Mammary epithelial cell (primary cell): ENCODE data around the gene MT1E.

Source experiments
- EZH2 ChIP-seq: IDR thresholded peaks from 2 replicates; pipeline ENCODE4 v1.6.1; 2012; ENCODE audit warnings: low read length, inconsistent platforms, borderline replicate concordance
- TF ChIP-seq, protein P1 (sequence below), 2 donors: IDR thresholded peaks in 1 of 2; conservative IDR thresholded peaks in 1 of 2; 2 replicates each; pipeline ENCODE4 v1.5.1; 2011 to 2012; ENCODE audit warnings: inconsistent platforms in 2 of 2, low read length in 2 of 2, mild to moderate bottlenecking in 2 of 2, control low read depth in 1 of 2, low read depth in 1 of 2; ENCODE audit not compliant: insufficient read depth in 1 of 2; ENCODE audit errors: extremely low read depth in 1 of 2

DNA sequence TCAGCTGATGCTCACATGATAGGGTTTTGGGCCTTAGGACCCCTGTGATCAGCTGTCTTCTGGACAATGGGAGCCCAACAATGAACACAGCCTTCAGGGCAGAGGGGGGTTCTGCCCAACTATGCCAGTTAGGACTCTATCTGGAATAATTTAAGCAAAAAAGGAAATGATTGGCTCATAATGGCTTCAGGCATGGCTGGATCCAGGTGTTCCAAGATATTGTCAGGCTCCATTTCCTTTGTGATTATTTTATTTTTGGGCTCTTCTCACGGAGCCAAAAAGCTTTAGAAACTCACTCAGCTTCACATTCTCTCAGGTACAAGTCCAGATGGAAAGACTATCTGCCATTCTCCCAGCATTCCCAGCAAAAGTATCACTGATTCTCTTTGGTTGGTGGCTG is 20.1 kb upstream of the MT1E start:
- TF ChIP-seq, protein P1, sequence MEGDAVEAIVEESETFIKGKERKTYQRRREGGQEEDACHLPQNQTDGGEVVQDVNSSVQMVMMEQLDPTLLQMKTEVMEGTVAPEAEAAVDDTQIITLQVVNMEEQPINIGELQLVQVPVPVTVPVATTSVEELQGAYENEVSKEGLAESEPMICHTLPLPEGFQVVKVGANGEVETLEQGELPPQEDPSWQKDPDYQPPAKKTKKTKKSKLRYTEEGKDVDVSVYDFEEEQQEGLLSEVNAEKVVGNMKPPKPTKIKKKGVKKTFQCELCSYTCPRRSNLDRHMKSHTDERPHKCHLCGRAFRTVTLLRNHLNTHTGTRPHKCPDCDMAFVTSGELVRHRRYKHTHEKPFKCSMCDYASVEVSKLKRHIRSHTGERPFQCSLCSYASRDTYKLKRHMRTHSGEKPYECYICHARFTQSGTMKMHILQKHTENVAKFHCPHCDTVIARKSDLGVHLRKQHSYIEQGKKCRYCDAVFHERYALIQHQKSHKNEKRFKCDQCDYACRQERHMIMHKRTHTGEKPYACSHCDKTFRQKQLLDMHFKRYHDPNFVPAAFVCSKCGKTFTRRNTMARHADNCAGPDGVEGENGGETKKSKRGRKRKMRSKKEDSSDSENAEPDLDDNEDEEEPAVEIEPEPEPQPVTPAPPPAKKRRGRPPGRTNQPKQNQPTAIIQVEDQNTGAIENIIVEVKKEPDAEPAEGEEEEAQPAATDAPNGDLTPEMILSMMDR (conservative IDR thresholded peaks at IDR 0.05 in 1 of 2, IDR thresholded peaks at IDR 0.05 in 1 of 2; ENCODE audit: extremely low read depth in 1 of 2, insufficient read depth in 1 of 2, low read depth in 1 of 2, low read length in 2 of 2), result no peak
- TF ChIP-seq EZH2, result no peak
